Subcutaneous abdominal adipose tissue (tissue), 5 donors: ENCODE results near the gene SLC8B1.

Source experiments
- H3K27ac ChIP-seq: one replicate; pipeline ENCODE4 v1.7.0; 2013; ENCODE audit warnings: low read depth, mild to moderate bottlenecking, inconsistent platforms, low read length, moderate library complexity
- H3K27me3 ChIP-seq, 5 donors: one replicate each; pipeline ENCODE4 v1.7.0; 2013; ENCODE audit warnings: low read length in 5 of 5, inconsistent platforms in 1 of 5; ENCODE audit not compliant: control insufficient read depth in 5 of 5, insufficient read depth in 4 of 5
- H3K36me3 ChIP-seq, 5 donors: one replicate each; pipeline ENCODE4 v1.7.0; 2013; ENCODE audit warnings: low read length in 5 of 5; ENCODE audit not compliant: control insufficient read depth in 5 of 5, insufficient read depth in 5 of 5
- H3K4me1 ChIP-seq, 5 donors: one replicate each; pipeline ENCODE4 v1.7.0; 2013; ENCODE audit warnings: low read length in 5 of 5, mild to moderate bottlenecking in 3 of 5, moderate library complexity in 1 of 5; ENCODE audit not compliant: control insufficient read depth in 5 of 5, insufficient read depth in 5 of 5
- H3K4me3 ChIP-seq, 5 donors: one replicate each; pipeline ENCODE4 v1.7.0; 2013; ENCODE audit warnings: low read length in 5 of 5, low read depth in 1 of 5
- H3K9ac ChIP-seq, 5 donors: one replicate each; pipeline ENCODE4 v1.7.0; 2013; ENCODE audit warnings: low read length in 5 of 5, mild to moderate bottlenecking in 4 of 5, moderate library complexity in 3 of 5
- H3K9me3 ChIP-seq, 5 donors: one replicate each; pipeline ENCODE4 v1.7.0; 2013; ENCODE audit warnings: low read length in 5 of 5; ENCODE audit not compliant: control insufficient read depth in 5 of 5
- donor health status: healthy.
- donor health status: healthy.
- donor health status: healthy.
- donor health status: healthy.
- donor health status: healthy.

The SLC8B1 gene

DNA sequence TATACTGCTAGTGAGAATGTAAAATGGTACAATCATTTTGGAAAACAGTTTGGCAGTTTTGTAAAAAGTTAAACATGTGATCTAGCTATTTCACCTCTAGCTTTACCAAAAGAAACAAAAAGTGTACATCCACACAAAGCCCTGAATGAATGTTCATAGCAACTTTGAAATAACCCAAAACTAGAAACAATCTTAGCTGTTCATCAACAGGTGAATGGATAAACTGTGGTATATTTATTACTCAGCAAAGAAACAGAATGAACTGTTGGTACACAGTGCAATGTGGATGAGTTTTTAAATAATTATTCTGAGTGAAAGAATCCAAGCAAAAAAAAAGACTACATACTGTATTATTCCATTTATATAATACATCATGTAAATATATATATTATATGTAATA lies 77.3 kb downstream of the SLC8B1 start:
- Histone ChIP-seq H3K36me3 (peaks cover 3 to 16% (median 7%) of the 10 kb centered on the region in 5 donors), H3K4me1 (peaks cover 13 to 36% (median 30%) of the 10 kb centered on the region in 5 donors), H3K4me3 (no peak overlapping the region), H3K9me3 (peaks cover 2 to 14% (median 7%) of the 10 kb centered on the region in 5 donors), H3K27me3 (no peaks in the 10 kb centered on the region), H3K27ac (no peak overlapping the region), H3K9ac (no peak overlapping the region)

DNA sequence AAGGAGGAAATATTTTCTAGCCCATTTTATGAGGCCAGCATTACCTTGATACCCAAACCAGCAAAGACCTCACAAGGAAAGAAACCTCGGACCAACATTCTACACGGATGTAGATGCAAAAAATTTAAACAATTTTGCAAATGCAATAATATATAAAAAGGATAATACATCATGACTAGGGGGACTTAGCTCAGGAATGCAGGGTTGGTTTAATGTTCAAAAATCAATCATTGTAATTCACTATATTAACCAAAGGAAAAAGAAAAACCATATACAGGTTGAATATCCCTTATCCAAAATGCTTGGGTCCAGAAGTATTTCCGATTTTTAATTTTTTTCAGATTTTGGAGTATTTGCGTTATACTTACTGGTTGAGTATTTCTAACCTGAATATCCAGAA lies 80.6 kb downstream of the SLC8B1 start:
- Histone ChIP-seq H3K36me3 (peaks cover 3 to 39% (median 22%) of the 10 kb centered on the region in 5 donors), H3K9me3 (peaks cover 2 to 17% (median 7%) of the 10 kb centered on the region in 5 donors), H3K27ac (no peak overlapping the region), H3K4me3 (no peak overlapping the region), H3K9ac (no peak overlapping the region), H3K4me1 (peaks cover 2 to 10% (median 8%) of the 10 kb centered on the region in 5 donors), H3K27me3 (no peaks in the 10 kb centered on the region)

DNA sequence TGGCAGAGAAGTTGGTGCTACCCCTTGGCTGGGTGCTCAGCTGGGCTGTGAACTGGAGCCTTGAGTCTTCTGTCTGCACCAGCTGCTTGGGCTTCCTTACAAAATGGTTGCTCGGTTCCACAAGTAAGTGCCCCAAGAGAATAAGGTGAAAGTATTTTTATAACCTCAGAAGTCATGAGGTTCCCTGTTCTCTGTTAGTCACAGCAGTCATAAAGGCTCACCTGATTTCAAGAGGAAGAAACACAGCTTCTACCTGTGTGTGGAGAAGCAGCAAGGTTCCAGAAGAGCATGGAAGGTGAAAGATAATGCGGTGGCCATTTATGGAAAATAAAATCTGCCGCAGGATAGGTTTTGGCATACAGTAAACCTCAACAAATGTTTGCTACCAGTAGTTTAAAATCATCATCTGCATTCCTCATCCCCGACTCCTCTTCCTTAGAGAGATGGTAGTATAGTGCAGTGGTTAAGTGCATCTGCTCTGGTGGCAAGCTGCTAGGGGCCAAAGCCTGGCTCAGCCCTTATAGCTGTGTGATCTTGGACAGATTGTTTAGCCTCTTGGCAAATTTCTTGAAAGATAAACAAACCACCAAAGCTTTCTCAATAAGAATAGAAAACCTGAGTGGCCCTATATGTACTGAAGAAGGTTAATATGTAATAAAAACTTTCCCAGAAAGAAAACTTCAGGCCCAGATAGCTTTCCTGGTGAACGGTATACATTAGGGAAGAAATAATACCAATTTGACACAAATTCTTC lies 81.2 kb downstream of the SLC8B1 start:
- H3K4me3 ChIP-seq, result no peak overlapping the region
- peaks cover 3 to 44% (median 28%) of the 10 kb centered on the region in 5 donors for H3K36me3 ChIP-seq
- H3K27me3 ChIP-seq, result no peaks in the 10 kb centered on the region
- peaks cover 0 to 4% (median 2%) of the 10 kb centered on the region in 5 donors for H3K4me1 ChIP-seq
- H3K9me3 ChIP-seq, result peaks cover 2 to 17% (median 7%) of the 10 kb centered on the region in 5 donors
- no peak overlapping the region for H3K9ac ChIP-seq
- H3K27ac ChIP-seq, result no peak overlapping the region

DNA sequence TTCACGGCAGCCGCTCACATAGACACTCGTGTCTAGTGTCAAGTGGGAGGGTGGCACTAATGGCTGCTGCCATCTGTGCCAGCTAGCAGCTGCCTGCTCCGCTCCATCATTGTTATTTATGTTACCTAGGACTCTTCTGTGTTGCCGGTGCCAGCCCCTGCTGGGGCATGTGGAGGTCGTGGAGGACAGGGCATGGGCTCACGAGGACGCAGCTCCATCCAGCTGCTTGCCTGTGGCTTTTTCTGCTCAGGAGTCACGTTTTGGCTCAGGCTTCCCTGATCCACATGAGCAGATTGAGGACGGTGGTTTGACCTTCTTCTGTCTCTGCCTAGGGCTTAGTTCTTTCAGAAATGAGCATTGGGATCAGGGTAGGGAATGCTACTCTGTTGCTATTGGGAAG lies 82.4 kb downstream of the SLC8B1 start:
- Histone ChIP-seq H3K4me1 (no peaks in the 10 kb centered on the region), H3K27ac (no peak overlapping the region)

DNA sequence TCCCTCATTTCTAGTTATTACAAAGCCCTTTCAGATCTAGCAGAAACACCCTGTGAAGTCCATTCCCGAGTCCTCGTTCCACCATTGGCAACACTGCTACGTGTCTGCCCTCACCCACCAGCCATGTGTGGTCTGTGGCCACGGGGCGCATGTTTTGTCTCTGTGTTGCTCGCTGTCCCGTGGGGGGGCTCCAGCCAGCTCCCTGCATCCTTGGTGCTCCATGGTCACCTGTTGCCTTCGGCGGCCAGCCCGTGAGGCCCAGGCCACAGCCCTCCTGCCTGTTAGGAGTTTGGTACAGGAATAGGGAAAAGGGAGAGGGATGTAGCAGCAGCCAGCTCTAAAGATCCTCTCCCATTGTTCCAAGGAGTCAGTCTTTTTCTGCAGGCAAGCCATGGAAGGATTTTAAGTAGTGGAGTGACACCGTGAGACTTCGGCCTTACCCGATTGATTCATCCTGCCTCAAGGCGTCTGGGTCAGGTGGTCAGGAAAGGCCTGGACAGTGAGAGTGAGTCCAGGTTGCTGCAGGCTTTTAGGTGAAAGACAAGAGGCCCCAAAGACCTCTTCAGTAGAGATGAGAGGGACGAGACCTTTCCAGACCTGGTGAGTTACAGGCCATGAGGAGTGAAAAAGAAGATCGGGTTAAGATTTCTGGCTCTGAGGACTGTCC lies 83.4 kb downstream of the SLC8B1 start:
- Histone ChIP-seq H3K9ac (no peak overlapping the region), H3K36me3 (peaks cover 3 to 61% (median 33%) of the 10 kb centered on the region in 5 donors), H3K27me3 (no peaks in the 10 kb centered on the region), H3K4me3 (no peak overlapping the region), H3K4me1 (peaks cover 2 to 5% (median 2%) of the 10 kb centered on the region in 5 donors), H3K27ac (no peak overlapping the region), H3K9me3 (peaks cover 2 to 17% (median 7%) of the 10 kb centered on the region in 5 donors)

More for the DNA sequence above, 82.4 kb downstream of the SLC8B1 start:
- no peaks in the 10 kb centered on the region for H3K27me3 ChIP-seq
- H3K4me3 ChIP-seq, result no peak overlapping the region
- H3K36me3 ChIP-seq, result peaks cover 3 to 53% (median 29%) of the 10 kb centered on the region in 5 donors
- no peak overlapping the region for H3K9ac ChIP-seq
- peaks cover 2 to 17% (median 7%) of the 10 kb centered on the region in 5 donors for H3K9me3 ChIP-seq

DNA sequence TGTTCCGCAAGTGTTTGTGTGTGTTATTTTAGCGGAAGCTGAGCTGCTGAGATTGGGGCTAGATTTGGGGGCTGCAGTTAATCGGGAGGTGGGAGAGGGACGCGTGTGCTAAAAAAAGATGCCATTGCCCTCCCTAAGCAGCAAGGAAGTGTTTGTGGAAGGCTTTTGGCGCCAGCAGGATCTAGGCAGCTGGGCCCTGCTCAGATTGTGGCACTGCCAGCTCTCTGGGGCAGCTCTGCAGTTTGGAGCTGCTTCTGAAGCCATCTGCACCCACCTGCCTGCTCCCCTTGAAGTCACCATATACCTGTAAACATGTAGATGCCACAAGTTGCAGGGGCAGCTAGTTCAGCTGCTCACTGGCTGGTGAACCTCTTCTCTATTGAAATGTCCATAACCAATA lies 84.9 kb downstream of the SLC8B1 start:
- Histone ChIP-seq H3K27ac (no peak overlapping the region), H3K9me3 (peaks cover 2 to 17% (median 7%) of the 10 kb centered on the region in 5 donors), H3K36me3 (peaks cover 3 to 65% (median 33%) of the 10 kb centered on the region in 5 donors), H3K9ac (no peak overlapping the region), H3K4me3 (no peak overlapping the region), H3K27me3 (no peaks in the 10 kb centered on the region), H3K4me1 (peaks cover 6 to 17% (median 15%) of the 10 kb centered on the region in 5 donors)

DNA sequence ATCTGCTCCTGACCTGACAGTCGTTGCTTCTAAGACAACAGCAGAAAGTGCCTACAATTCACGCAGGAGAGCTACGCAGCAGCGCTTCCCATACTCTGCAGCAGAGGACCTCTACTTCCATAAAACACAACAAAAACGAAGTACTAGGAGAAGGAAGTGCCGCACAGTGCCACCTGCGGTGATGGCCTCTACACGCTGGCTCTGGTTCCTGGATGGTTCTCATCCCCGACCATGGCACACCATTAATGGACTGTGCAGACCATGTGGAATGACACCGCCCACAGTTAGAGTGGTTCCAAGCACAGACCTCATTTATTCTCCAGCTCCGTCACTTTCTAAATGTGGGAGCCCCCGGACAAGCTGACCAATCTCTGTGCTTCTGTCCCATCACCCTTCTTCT lies 85.4 kb downstream of the SLC8B1 start:
- peaks cover 3 to 65% (median 33%) of the 10 kb centered on the region in 5 donors for H3K36me3 ChIP-seq
- H3K4me1 ChIP-seq, result peaks cover 8 to 22% (median 20%) of the 10 kb centered on the region in 5 donors
- no peaks in the 10 kb centered on the region for H3K27me3 ChIP-seq
- H3K9me3 ChIP-seq, result peaks cover 2 to 17% (median 7%) of the 10 kb centered on the region in 5 donors
- no peak overlapping the region for H3K27ac ChIP-seq
- no peak overlapping the region for H3K4me3 ChIP-seq
- H3K9ac ChIP-seq, result no peak overlapping the region

DNA sequence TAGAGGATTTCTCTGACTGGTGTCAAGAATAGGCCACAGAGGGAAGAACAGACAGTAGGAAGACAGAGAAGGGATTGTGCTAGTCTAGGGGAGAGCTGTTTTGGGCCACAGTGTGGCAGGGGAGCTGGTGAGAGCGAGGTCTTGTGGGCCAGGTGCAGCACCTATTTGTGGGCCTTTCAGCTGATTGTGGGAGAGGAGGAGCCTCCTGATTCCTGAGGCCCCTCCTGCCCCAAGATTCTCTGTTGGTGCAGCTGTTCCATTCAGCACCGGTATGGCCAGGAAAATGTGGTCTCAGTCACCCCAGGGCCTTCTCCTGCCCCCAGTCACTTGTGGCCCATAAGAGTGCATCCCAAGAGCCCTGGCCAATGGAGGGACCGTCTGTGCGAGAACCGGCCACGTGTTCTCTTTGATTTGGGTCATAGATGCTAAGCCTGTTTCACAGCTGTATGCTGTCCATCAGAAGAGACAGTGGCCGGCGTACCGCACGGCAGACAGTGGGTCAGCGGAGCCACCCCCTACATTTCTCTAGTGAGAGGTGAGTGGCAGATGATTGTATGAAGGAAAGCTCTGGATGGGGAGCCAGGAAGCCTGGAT lies 86.0 kb downstream of the SLC8B1 start:
- Histone ChIP-seq H3K27ac (no peak overlapping the region), H3K9ac (no peak overlapping the region), H3K4me1 (peaks cover 12 to 28% (median 26%) of the 10 kb centered on the region in 5 donors), H3K9me3 (peaks cover 2 to 17% (median 7%) of the 10 kb centered on the region in 5 donors), H3K4me3 (no peak overlapping the region), H3K36me3 (peaks cover 3 to 65% (median 33%) of the 10 kb centered on the region in 5 donors), H3K27me3 (no peaks in the 10 kb centered on the region)
